Prostate gland (tissue), 2 donors: ENCODE results near the gene B4GALNT1. TPM values are rescaled to one million over a fixed set of nuclear protein-coding genes. Genes with fewer than 3 reads are reported as not detected.

Experiments used
- DNase-seq: peaks from one replicate; pipeline ENCODE4 v3.0.0-alpha.2; 2019; ENCODE audit warnings: low spot score
- H3K27ac ChIP-seq, 2 donors: fragments of 200-600 bp; sonication (generic); 2 replicates each; pipeline ENCODE4 v1.5.1; 2017 to 2019
- H3K27me3 ChIP-seq: fragments of 200-600 bp; sonication (generic); replicated peaks from 2 replicates; pipeline ENCODE4 v1.5.1; 2019; ENCODE audit not compliant: insufficient read depth
- H3K36me3 ChIP-seq, 2 donors: fragments of 200-600 bp; sonication (generic); 1 replicate in 1 of 2; 2 replicates in 1 of 2; pipeline versions ENCODE4 v1.5.1 to v1.8.1; 2017 to 2019
- H3K4me1 ChIP-seq: fragments of 200-600 bp; sonication (generic); replicated peaks from 2 replicates; pipeline ENCODE4 v1.5.1; 2019
- H3K4me3 ChIP-seq, 2 donors: fragments of 200-600 bp; sonication (generic); 2 replicates each; pipeline ENCODE4 v1.5.1; 2017 to 2019
- H3K9me3 ChIP-seq: fragments of 200-600 bp; sonication (generic); 2 replicates; pipeline ENCODE4 v1.5.1; 2017
- CTCF ChIP-seq, 4 experiments: fragments of 200-600 bp in 2 of 4; fragments of 450-650 bp in 2 of 4; sonication (generic) in 2 of 4; IDR thresholded peaks; 1 replicate in 3 of 4; 2 replicates in 1 of 4; pipeline ENCODE4 v1.5.1; 2016 to 2019; ENCODE audit warnings: antibody characterized with exemption in 4 of 4, mild to moderate bottlenecking in 2 of 4, moderate library complexity in 2 of 4
- POLR2A ChIP-seq: fragments of 450-650 bp; IDR thresholded peaks from one replicate; pipeline ENCODE4 v1.6.1; 2016; ENCODE audit warnings: antibody characterized with exemption, mild to moderate bottlenecking
- POLR2AphosphoS5 ChIP-seq: sonication (generic); formaldehyde crosslinking; IDR thresholded peaks from one replicate; pipeline ENCODE4 v1.6.1; 2017; ENCODE audit warnings: antibody characterized with exemption
- WGBS: methylation state at CpG from one replicate; pipeline ENCODE4 v1.1.5; 2018; 5-methylcytosine and 5-hydroxymethylcytosine counted together
- intact Hi-C: fragments of 100-400 bp; cut with DNase I; formaldehyde crosslinking; loops from one replicate; pipeline ENCODE4 v1.14.2; 2022
- total RNA-seq, 2 donors: library from RNA; depleted of rRNA; stranded (reverse); fragments of >200 nt; gene quantifications; one replicate each; pipeline ENCODE4 v1.1.0, GENCODE V29; 2016

The B4GALNT1 gene
- total RNA-seq, 2 donors from 2014 or later, result 2.2 to 6.7 TPM

- Histone ChIP-seq H3K4me1 (peaks cover 8% of the 10 kb centered on the region), H3K9me3 (no peaks in the 10 kb centered on the region), H3K36me3 (no peaks in the 10 kb centered on the region), H3K27me3 (peaks cover 16% of the 10 kb centered on the region), H3K27ac (no peak overlapping the region), H3K4me3 (no peak overlapping the region)
- TF ChIP-seq POLR2AphosphoS5 (no peak), CTCF (IDR thresholded peaks at IDR 0.05) (no peak), POLR2A (no peak)
- intact Hi-C loops, result loop anchor here (10.0 kb wide), 1 partner anchor 159 kb away; no protein-coding TSS in a partner anchor
- 60% methylated on average over 5 of the region's 5 CpGs for WGBS
- DNase-seq, result no peak
These were observed 9.1 kb downstream of the B4GALNT1 start for GRCh38 chr12:57623811-57624390.

- Histone ChIP-seq H3K36me3 (no peaks in the 10 kb centered on the region), H3K4me3 (no peak overlapping the region), H3K27ac (no peak overlapping the region), H3K27me3 (peaks cover 16% of the 10 kb centered on the region), H3K4me1 (peaks cover 8% of the 10 kb centered on the region), H3K9me3 (no peaks in the 10 kb centered on the region)
- TF ChIP-seq CTCF (IDR thresholded peaks at IDR 0.05), result no peak
- TF ChIP-seq POLR2A, result no peak
- no peak for TF ChIP-seq POLR2AphosphoS5
- 78% methylated on average over 2 of the region's 2 CpGs for WGBS
- no peak for DNase-seq
- intact Hi-C loops, result loop anchor here (10.0 kb wide), 1 partner anchor 159 kb away; no protein-coding TSS in a partner anchor
These were observed 9.6 kb downstream of the B4GALNT1 start for GRCh38 chr12:57623385-57623784.

GRCh38 chr12:57622293-57623245, 10.4 kb downstream of the B4GALNT1 start:
- no peak overlapping the region for H3K27ac ChIP-seq
- intact Hi-C loops, result loop anchor here (10.0 kb wide), 1 partner anchor 158 kb away; no protein-coding TSS in a partner anchor
- peaks cover 16% of the 10 kb centered on the region for H3K27me3 ChIP-seq
- TF ChIP-seq CTCF (IDR thresholded peaks at IDR 0.05), result no peak
- TF ChIP-seq POLR2AphosphoS5, result no peak
- no peak for TF ChIP-seq POLR2A
- peaks cover 8% of the 10 kb centered on the region for H3K4me1 ChIP-seq
- H3K4me3 ChIP-seq, result no peak overlapping the region
- no peaks in the 10 kb centered on the region for H3K36me3 ChIP-seq
- DNase-seq, result no peak
- 68% methylated on average over 9 of the region's 9 CpGs for WGBS
- no peaks in the 10 kb centered on the region for H3K9me3 ChIP-seq

GRCh38 chr12:57621497-57622292, 11.3 kb downstream of the B4GALNT1 start:
- Histone ChIP-seq H3K4me1 (peaks cover 8% of the 10 kb centered on the region), H3K27me3 (peaks cover 14% of the 10 kb centered on the region), H3K27ac (no peak overlapping the region), H3K4me3 (peak overlapping the region; percentile 2 to 23), H3K9me3 (no peaks in the 10 kb centered on the region), H3K36me3 (no peaks in the 10 kb centered on the region)
- DNase-seq, result peak; percentile 41
- TF ChIP-seq POLR2AphosphoS5 (peak; percentile 6), POLR2A (no peak), CTCF (IDR thresholded peaks at IDR 0.05) (peak; percentile 84 to 90 (median 85))
- 3% methylated on average over 48 of the region's 49 CpGs for WGBS
- intact Hi-C loops, result loop anchor here (1.0 to 10.0 kb wide), 2 partner anchors 38 to 157 kb away; no protein-coding TSS in a partner anchor
